HepG2 (cell line): ENCODE measurements around the gene AANAT. TPM values are rescaled to one million over a fixed set of nuclear protein-coding genes. Genes with fewer than 3 reads are reported as not detected.
A peak's percentile ranks its signal among the peaks of the same experiment; 100 is the strongest.

Source experiments
- CEBPB ChIP-seq: IDR thresholded peaks from 2 replicates; pipeline ENCODE4 v1.6.1; 2011; ENCODE audit warnings: low read depth, low read length, improper control_type of control experiment, borderline replicate concordance
- ELF1 ChIP-seq: sonication (generic); formaldehyde crosslinking; IDR thresholded peaks from 2 replicates; pipeline ENCODE4 v1.4.0; 2020; ENCODE audit warnings: missing genetic modification reagents
- FOXA1 ChIP-seq, 2 experiments: fragments of 450-650 bp in 1 of 2; sonication (generic) in 1 of 2; formaldehyde crosslinking in 1 of 2; IDR thresholded peaks; 2 replicates each; pipeline versions ENCODE4 v1.4.0 to v1.6.1; 2016 to 2020; ENCODE audit warnings: missing genetic modification reagents in 1 of 2
- HNRNPUL1 ChIP-seq: fragments of 200-400 bp; formaldehyde crosslinking; IDR thresholded peaks from 2 replicates; pipeline ENCODE4 v1.6.1; 2017; ENCODE audit warnings: low read depth, mild to moderate bottlenecking, low read length, moderate library complexity
- MNT ChIP-seq: fragments of 450-650 bp; IDR thresholded peaks from 2 replicates; pipeline ENCODE4 v1.6.1; 2016
- RNF219 ChIP-seq: sonication (generic); formaldehyde crosslinking; IDR thresholded peaks from 2 replicates; pipeline ENCODE4 v1.5.0; 2020; ENCODE audit warnings: mild to moderate bottlenecking, missing genetic modification reagents
- ZBTB42 ChIP-seq: sonication (generic); formaldehyde crosslinking; IDR thresholded peaks from 2 replicates; pipeline ENCODE4 v1.5.0; 2020; ENCODE audit warnings: mild to moderate bottlenecking, missing genetic modification reagents
- ZNF234 ChIP-seq: sonication (generic); formaldehyde crosslinking; conservative IDR thresholded peaks from 2 replicates; pipeline ENCODE4 v1.5.1; 2020; ENCODE audit warnings: mild to moderate bottlenecking, missing genetic modification reagents
- ZNF296 ChIP-seq: sonication (generic); formaldehyde crosslinking; conservative IDR thresholded peaks from 2 replicates; pipeline ENCODE4 v1.5.0; 2020; ENCODE audit warnings: mild to moderate bottlenecking, missing genetic modification reagents
- ZNF709 ChIP-seq: sonication (generic); formaldehyde crosslinking; IDR thresholded peaks from 2 replicates; pipeline ENCODE4 v1.5.0; 2020; ENCODE audit warnings: mild to moderate bottlenecking, missing genetic modification reagents
- ZSCAN5A ChIP-seq: sonication (generic); formaldehyde crosslinking; IDR thresholded peaks from 2 replicates; pipeline ENCODE4 v1.8.0; 2022; ENCODE audit warnings: mild to moderate bottlenecking, missing genetic modification reagents, borderline replicate concordance
- polyA plus RNA-seq, 8 experiments: library from polyadenylated mRNA; depleted of rRNA in 3 of 8; stranded (reverse) in 7 of 8; unstranded in 1 of 8; fragments of >200 nt; fragmentation: Illumina TruSeq in 4 of 8; extraction: Trizol in 4 of 8; gene quantifications; 2 replicates each; pipeline versions ENCODE4 v1.2.1 to v1.2.3, GENCODE V29; 2011 to 2016; ENCODE audit warnings: low read depth in 4 of 8, missing spikeins in 1 of 8, mixed read lengths in 1 of 8; ENCODE audit not compliant: insufficient read depth in 1 of 8
- total RNA-seq, 5 experiments: library from RNA; depleted of rRNA; stranded (reverse); fragments of >200 nt; fragmentation: Illumina TruSeq; extraction: Trizol; gene quantifications; 2 replicates each; pipeline ENCODE4 v1.2.3, GENCODE V29; 2016; ENCODE audit warnings: low read depth in 1 of 5
- TF ChIP-seq, protein P1 (sequence below): sonication (generic); formaldehyde crosslinking; IDR thresholded peaks from 2 replicates; pipeline ENCODE4 v1.4.0; 2020; ENCODE audit warnings: missing genetic modification reagents
- TF ChIP-seq, protein P2 (sequence below): fragments of 450-650 bp; IDR thresholded peaks from 2 replicates; pipeline ENCODE4 v1.6.1; 2017
- TF ChIP-seq, protein P3 (sequence below): sonication (generic); formaldehyde crosslinking; IDR thresholded peaks from 2 replicates; pipeline ENCODE4 v1.4.0; 2020; ENCODE audit warnings: missing genetic modification reagents, borderline replicate concordance
- TF ChIP-seq, protein P4 (sequence below): sonication (generic); formaldehyde crosslinking; IDR thresholded peaks from 2 replicates; pipeline ENCODE4 v1.4.0; 2020; ENCODE audit warnings: missing genetic modification reagents, mild to moderate bottlenecking, borderline replicate concordance

The AANAT gene
- total and polyA plus RNA-seq, 2 of the 13 experiments (the other 11 are each of a cell fraction or from before 2014, with no cell fraction given) = 0.07 TPM; not detected in 1

DNA sequence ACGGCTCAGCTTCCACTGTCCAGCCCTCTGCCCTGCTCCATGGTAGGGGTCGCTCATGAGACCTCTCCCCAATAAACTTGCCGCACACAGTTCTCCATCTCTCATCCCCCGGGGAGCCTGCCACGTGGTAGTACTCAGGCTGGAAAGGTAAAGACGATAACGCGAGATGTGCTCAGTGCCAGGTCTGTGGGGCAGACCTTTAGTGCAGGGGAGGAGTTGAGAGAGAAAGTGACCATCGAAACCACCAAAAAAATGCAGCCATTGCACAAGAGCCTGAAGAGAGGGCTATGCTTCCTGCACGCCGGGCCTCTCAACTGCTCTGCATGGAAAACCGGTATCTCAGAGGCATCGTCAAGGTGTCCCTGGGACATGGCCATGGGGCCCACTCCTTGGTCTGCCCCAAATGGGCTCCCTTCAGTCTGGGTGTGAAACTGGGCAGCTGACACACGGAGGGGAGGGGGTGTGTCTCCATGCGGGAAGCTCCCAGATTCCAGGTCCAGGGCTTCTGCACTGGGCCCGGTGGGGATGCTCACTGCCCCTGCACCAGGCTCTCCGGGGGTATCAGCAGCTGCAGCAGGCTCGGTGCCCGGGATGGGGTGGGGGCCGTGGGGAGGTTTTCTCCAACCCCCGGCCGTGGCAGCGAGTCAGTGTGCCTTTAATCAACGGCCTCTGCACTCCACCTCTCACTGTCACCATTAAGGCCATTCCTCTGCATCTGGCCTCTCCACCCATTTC lies 4.7 kb upstream of the AANAT start (continued):
- no peak for TF ChIP-seq RNF219 (CRISPR knock-in tag)
- TF ChIP-seq ZSCAN5A (CRISPR knock-in tag) = no peak
- no peak for TF ChIP-seq ZBTB42 (CRISPR knock-in tag)
- TF ChIP-seq, protein P1, sequence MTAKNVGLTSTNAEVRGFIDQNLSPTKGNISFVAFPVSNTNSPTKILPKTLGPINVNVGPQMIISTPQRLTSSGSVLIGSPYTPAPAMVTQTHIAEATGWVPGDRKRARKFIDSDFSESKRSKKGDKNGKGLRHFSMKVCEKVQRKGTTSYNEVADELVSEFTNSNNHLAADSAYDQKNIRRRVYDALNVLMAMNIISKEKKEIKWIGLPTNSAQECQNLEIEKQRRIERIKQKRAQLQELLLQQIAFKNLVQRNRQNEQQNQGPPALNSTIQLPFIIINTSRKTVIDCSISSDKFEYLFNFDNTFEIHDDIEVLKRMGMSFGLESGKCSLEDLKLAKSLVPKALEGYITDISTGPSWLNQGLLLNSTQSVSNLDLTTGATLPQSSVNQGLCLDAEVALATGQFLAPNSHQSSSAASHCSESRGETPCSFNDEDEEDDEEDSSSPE (CRISPR knock-in tag) = no peak
- TF ChIP-seq ELF1 = no peak
- no peak for TF ChIP-seq HNRNPUL1
- no peak for TF ChIP-seq ZNF234 (CRISPR knock-in tag)
- TF ChIP-seq, protein P2, sequence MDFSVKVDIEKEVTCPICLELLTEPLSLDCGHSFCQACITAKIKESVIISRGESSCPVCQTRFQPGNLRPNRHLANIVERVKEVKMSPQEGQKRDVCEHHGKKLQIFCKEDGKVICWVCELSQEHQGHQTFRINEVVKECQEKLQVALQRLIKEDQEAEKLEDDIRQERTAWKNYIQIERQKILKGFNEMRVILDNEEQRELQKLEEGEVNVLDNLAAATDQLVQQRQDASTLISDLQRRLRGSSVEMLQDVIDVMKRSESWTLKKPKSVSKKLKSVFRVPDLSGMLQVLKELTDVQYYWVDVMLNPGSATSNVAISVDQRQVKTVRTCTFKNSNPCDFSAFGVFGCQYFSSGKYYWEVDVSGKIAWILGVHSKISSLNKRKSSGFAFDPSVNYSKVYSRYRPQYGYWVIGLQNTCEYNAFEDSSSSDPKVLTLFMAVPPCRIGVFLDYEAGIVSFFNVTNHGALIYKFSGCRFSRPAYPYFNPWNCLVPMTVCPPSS = no peak
- TF ChIP-seq ZNF296 (CRISPR knock-in tag) = no peak
- TF ChIP-seq, protein P3, sequence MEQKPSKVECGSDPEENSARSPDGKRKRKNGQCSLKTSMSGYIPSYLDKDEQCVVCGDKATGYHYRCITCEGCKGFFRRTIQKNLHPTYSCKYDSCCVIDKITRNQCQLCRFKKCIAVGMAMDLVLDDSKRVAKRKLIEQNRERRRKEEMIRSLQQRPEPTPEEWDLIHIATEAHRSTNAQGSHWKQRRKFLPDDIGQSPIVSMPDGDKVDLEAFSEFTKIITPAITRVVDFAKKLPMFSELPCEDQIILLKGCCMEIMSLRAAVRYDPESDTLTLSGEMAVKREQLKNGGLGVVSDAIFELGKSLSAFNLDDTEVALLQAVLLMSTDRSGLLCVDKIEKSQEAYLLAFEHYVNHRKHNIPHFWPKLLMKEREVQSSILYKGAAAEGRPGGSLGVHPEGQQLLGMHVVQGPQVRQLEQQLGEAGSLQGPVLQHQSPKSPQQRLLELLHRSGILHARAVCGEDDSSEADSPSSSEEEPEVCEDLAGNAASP (CRISPR knock-in tag) = no peak
- TF ChIP-seq, protein P4, sequence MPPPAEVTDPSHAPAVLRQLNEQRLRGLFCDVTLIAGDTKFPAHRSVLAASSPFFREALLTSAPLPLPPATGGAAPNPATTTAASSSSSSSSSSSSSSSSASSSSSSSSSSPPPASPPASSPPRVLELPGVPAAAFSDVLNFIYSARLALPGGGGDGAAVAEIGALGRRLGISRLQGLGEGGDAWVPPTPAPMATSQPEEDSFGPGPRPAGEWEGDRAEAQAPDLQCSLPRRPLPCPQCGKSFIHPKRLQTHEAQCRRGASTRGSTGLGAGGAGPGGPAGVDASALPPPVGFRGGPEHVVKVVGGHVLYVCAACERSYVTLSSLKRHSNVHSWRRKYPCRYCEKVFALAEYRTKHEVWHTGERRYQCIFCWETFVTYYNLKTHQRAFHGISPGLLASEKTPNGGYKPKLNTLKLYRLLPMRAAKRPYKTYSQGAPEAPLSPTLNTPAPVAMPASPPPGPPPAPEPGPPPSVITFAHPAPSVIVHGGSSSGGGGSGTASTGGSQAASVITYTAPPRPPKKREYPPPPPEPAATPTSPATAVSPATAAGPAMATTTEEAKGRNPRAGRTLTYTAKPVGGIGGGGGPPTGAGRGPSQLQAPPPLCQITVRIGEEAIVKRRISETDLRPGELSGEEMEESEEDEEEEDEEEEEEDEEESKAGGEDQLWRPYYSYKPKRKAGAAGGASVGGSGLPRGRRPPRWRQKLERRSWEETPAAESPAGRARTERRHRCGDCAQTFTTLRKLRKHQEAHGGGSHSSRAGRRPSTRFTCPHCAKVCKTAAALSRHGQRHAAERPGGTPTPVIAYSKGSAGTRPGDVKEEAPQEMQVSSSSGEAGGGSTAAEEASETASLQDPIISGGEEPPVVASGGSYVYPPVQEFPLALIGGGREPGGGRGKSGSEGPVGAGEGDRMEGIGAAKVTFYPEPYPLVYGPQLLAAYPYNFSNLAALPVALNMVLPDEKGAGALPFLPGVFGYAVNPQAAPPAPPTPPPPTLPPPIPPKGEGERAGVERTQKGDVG (CRISPR knock-in tag) = no peak
- TF ChIP-seq FOXA1 (IDR thresholded peaks at IDR 0.05) = no peak
- no peak for TF ChIP-seq FOXA1 (CRISPR knock-in tag; IDR thresholded peaks at IDR 0.05)
- TF ChIP-seq MNT = no peak
- no peak for TF ChIP-seq ZNF709 (CRISPR knock-in tag)
- TF ChIP-seq CEBPB = peak; percentile 80; the same call in 1 of the 2 replicates
